Spleen (tissue), 11 donors: Measurements from ENCODE around the gene COL16A1. TPM values are rescaled to one million over a fixed set of nuclear protein-coding genes. Genes with fewer than 3 reads are reported as not detected.

ENCODE experiments used
- DNase-seq: peaks from one replicate; pipeline ENCODE4 v3.0.0-alpha.2; 2020
- H3K27ac ChIP-seq, 8 donors: fragments of 200-600 bp; sonication (generic) in 7 of 8; 1 replicate in 4 of 8; 2 replicates in 4 of 8; pipeline versions ENCODE4 v1.5.0 to v1.8.0; 2016 to 2021; ENCODE audit warnings: inconsistent platforms in 4 of 8, mild to moderate bottlenecking in 4 of 8, moderate library complexity in 1 of 8
- H3K27me3 ChIP-seq, 7 donors: fragments of 200-600 bp; sonication (generic) in 6 of 7; replicated peaks in 1 of 7; 1 replicate in 4 of 7; 2 replicates in 3 of 7; pipeline versions ENCODE4 v1.5.0 to v1.8.0; 2016 to 2021; ENCODE audit warnings: inconsistent platforms in 3 of 7, mild to moderate bottlenecking in 1 of 7
- H3K36me3 ChIP-seq, 6 donors: fragments of 200-600 bp; sonication (generic) in 5 of 6; 1 replicate in 4 of 6; 2 replicates in 2 of 6; pipeline versions ENCODE4 v1.5.0 to v1.8.0; 2016 to 2021; ENCODE audit warnings: inconsistent platforms in 2 of 6
- H3K4me1 ChIP-seq, 6 donors: fragments of 200-600 bp; sonication (generic) in 5 of 6; 1 replicate in 3 of 6; 2 replicates in 3 of 6; pipeline versions ENCODE4 v1.5.0 to v1.8.0; 2016 to 2021; ENCODE audit warnings: inconsistent platforms in 3 of 6
- H3K4me3 ChIP-seq, 8 donors: fragments of 200-600 bp; sonication (generic) in 7 of 8; 1 replicate in 4 of 8; 2 replicates in 4 of 8; pipeline versions ENCODE4 v1.5.0 to v1.8.0; 2016 to 2021; ENCODE audit warnings: inconsistent platforms in 4 of 8, mild to moderate bottlenecking in 4 of 8, moderate library complexity in 2 of 8
- H3K9me3 ChIP-seq, 8 donors: fragments of 200-600 bp; sonication (generic) in 7 of 8; 1 replicate in 4 of 8; 2 replicates in 4 of 8; pipeline versions ENCODE4 v1.5.0 to v1.8.0; 2016 to 2021; ENCODE audit warnings: inconsistent platforms in 4 of 8
- CTCF ChIP-seq, 11 experiments: fragments of 200-600 bp in 7 of 11; fragments of 450-650 bp in 4 of 11; sonication (generic) in 4 of 11; IDR thresholded peaks in 8 of 11; conservative IDR thresholded peaks in 3 of 11; 1 replicate in 7 of 11; 2 replicates in 4 of 11; pipeline versions ENCODE4 v1.4.0 to v1.8.0; 2016 to 2021; ENCODE audit warnings: antibody characterized with exemption in 11 of 11, inconsistent platforms in 4 of 11, mild to moderate bottlenecking in 1 of 11
- POLR2A ChIP-seq, 3 donors: fragments of 450-650 bp; IDR thresholded peaks; one replicate each; pipeline ENCODE4 v1.5.1; 2017; ENCODE audit warnings: antibody characterized with exemption in 3 of 3, mild to moderate bottlenecking in 1 of 3
- POLR2AphosphoS5 ChIP-seq, 3 donors: sonication (generic); formaldehyde crosslinking; IDR thresholded peaks; one replicate each; pipeline ENCODE4 v1.5.1; 2017; ENCODE audit warnings: antibody characterized with exemption in 3 of 3
- WGBS, 5 donors: extraction: QIAGEN DNeasy Blood & Tissue Kit in 3 of 5; methylation state at CpG; one replicate each; pipeline versions ENCODE4 v1.1.5 to v1.1.7; 2013 to 2018; 5-methylcytosine and 5-hydroxymethylcytosine counted together
- intact Hi-C: fragments of 100-400 bp; cut with DNase I; formaldehyde crosslinking; loops from one replicate; pipeline ENCODE4 v1.15.0; 2023; ENCODE audit warnings: low total_unique reads
- polyA plus RNA-seq, 3 donors: library from polyadenylated mRNA; stranded (reverse); fragments of 200-250 nt; gene quantifications; one replicate each; pipeline ENCODE4 v1.2.1, GENCODE V29; 2013
- total RNA-seq, 7 donors: library from RNA; depleted of rRNA in 3 of 7; stranded (reverse); fragments of >200 nt in 3 of 7; fragmentation: NEBNext Ultra II Directional in 4 of 7; extraction: Animal tissue kit (Norgen Biotek cat#: 25700) in 4 of 7; gene quantifications; one replicate each; pipeline versions ENCODE4 v1.1.0 to v1.2.1, GENCODE V29; 2016 to 2021
- donor health status: healthy with polysubstance abuse.
- donor health status: DM: no; HTN: no; CAD: no; lungs with moderate emphysema.
- donor health status: DM: no; HTN: no; CAD: no.
- donor health status: Bipolar disorder and iron deficiency.
- donor health status: healthy.
- donor health status: DM: no; HTN: no; CAD: no.
- donor health status: DM: yes; HTN: yes; CAD: no.

COL16A1 gene
- total and polyA plus RNA-seq, 10 donors = 4.7 to 25.6 (median 12.5) TPM

GRCh38 chr1:31746687-31747086 lies 42.9 kb upstream of the COL16A1 start:
- Histone ChIP-seq H3K27me3 (peaks cover 0 to 12% (median 0%) of the 10 kb centered on the region in 7 donors), H3K9me3 (no peaks in the 10 kb centered on the region), H3K4me3 (no peak overlapping the region), H3K4me1 (peaks cover 0 to 55% (median 48%) of the 10 kb centered on the region in 6 donors), H3K27ac (peak overlapping the region in 1 of 8 donors; percentile 24), H3K36me3 (no peaks in the 10 kb centered on the region)
- DNase-seq = no peak
- 56 to 71% (median 65%) methylated on average over 7 of the region's 7 CpGs for WGBS, 5 donors
- no peak for TF ChIP-seq POLR2A (IDR thresholded peaks at IDR 0.05)
- no peak for TF ChIP-seq POLR2AphosphoS5 (IDR thresholded peaks at IDR 0.05)
- TF ChIP-seq CTCF (IDR thresholded peaks at IDR 0.05 in 8 of 11, conservative IDR thresholded peaks at IDR 0.05 in 3 of 11) = no peak
- intact Hi-C loops = no loop called here

- WGBS, 5 donors = 52 to 73% (median 59%) methylated on average over 15 of the region's 15 CpGs
- no peaks in the 10 kb centered on the region for H3K36me3 ChIP-seq
- H3K4me3 ChIP-seq = no peak overlapping the region
- DNase-seq = no peak
- H3K4me1 ChIP-seq = peaks cover 0 to 49% (median 43%) of the 10 kb centered on the region in 6 donors
- H3K9me3 ChIP-seq = no peaks in the 10 kb centered on the region
- H3K27me3 ChIP-seq = peaks cover 0 to 12% (median 0%) of the 10 kb centered on the region in 7 donors
- H3K27ac ChIP-seq = peak overlapping the region in 1 of 8 donors; percentile 47
- TF ChIP-seq POLR2AphosphoS5 (IDR thresholded peaks at IDR 0.05) (no peak), CTCF (IDR thresholded peaks at IDR 0.05 in 8 of 11, conservative IDR thresholded peaks at IDR 0.05 in 3 of 11) (peak in 1 of 11 experiments; percentile 2)
- intact Hi-C loops = no loop called here
Observed at GRCh38 chr1:31745946-31746670, 42.3 kb upstream of the COL16A1 start.

GRCh38 chr1:31745096-31745945 lies 41.5 kb upstream of the COL16A1 start:
- Histone ChIP-seq H3K36me3 (no peaks in the 10 kb centered on the region), H3K27me3 (peaks cover 0 to 5% (median 0%) of the 10 kb centered on the region in 7 donors), H3K4me1 (peaks cover 0 to 41% (median 35%) of the 10 kb centered on the region in 6 donors), H3K27ac (peak overlapping the region in 2 of 8 donors; percentile 32 to 47), H3K4me3 (no peak overlapping the region), H3K9me3 (no peaks in the 10 kb centered on the region)
- intact Hi-C loops = no loop called here
- no peak for DNase-seq
- WGBS, 5 donors = 19 to 65% (median 47%) methylated on average over 3 to 4 of the region's 4 CpGs
- TF ChIP-seq POLR2A (IDR thresholded peaks at IDR 0.05) (no peak), CTCF (IDR thresholded peaks at IDR 0.05 in 8 of 11, conservative IDR thresholded peaks at IDR 0.05 in 3 of 11) (peak; percentile 23 to 83 (median 60))
